GM21528 (cell line): ENCODE measurements around the gene PBX1.

Experiments
- ATAC-seq: cut with Tn5 transposase; IDR thresholded peaks from one replicate; pipeline ENCODE4 v1.9.1; 2021; ENCODE audit warnings: mild to moderate bottlenecking, moderate library complexity; ENCODE audit not compliant: unreplicated experiment, low FRiP score

The PBX1 gene

GRCh38 chr1:164790081-164790480 lies 231.1 kb downstream of the PBX1 start:
- ATAC-seq: no peak

- ATAC-seq: no peak
Observed at GRCh38 chr1:164792410-164793004, 233.5 kb downstream of the PBX1 start.

GRCh38 chr1:164794356-164794755 lies 235.4 kb downstream of the PBX1 start:
- ATAC-seq: no peak

GRCh38 chr1:164796916-164797315 lies 237.9 kb downstream of the PBX1 start:
- ATAC-seq: no peak

GRCh38 chr1:164801246-164801731 lies 242.3 kb downstream of the PBX1 start:
- no peak for ATAC-seq

- ATAC-seq: no peak
Observed at GRCh38 chr1:164801791-164802502, 243.0 kb downstream of the PBX1 start.

- ATAC-seq: no peak
Observed at GRCh38 chr1:164802529-164803282, 243.7 kb downstream of the PBX1 start.

GRCh38 chr1:164803366-164803765 lies 244.4 kb downstream of the PBX1 start:
- ATAC-seq: no peak

GRCh38 chr1:164804366-164804765 lies 245.4 kb downstream of the PBX1 start:
- no peak for ATAC-seq

GRCh38 chr1:164805399-164805798 lies 246.4 kb downstream of the PBX1 start:
- ATAC-seq: no peak

GRCh38 chr1:164806531-164806930 lies 247.5 kb downstream of the PBX1 start:
- ATAC-seq: no peak

GRCh38 chr1:164813776-164814175 lies 254.8 kb downstream of the PBX1 start:
- no peak for ATAC-seq

- no peak for ATAC-seq
Observed at GRCh38 chr1:164821648-164822047, 262.7 kb downstream of the PBX1 start.

GRCh38 chr1:164823486-164824279 lies 264.7 kb downstream of the PBX1 start:
- ATAC-seq: no peak

- ATAC-seq: no peak
Observed at GRCh38 chr1:164824542-164824941, 265.6 kb downstream of the PBX1 start.

- no peak for ATAC-seq
Observed at GRCh38 chr1:164830628-164831027, 271.6 kb downstream of the PBX1 start.

- no peak for ATAC-seq
Observed at GRCh38 chr1:164834641-164835040, 275.7 kb downstream of the PBX1 start.

GRCh38 chr1:164836614-164837018 lies 277.6 kb downstream of the PBX1 start:
- ATAC-seq: no peak

- no peak for ATAC-seq
Observed at GRCh38 chr1:164838786-164839185, 279.8 kb downstream of the PBX1 start.

- ATAC-seq: no peak
Observed at GRCh38 chr1:164840936-164841335, 282.0 kb downstream of the PBX1 start.
